Measurements from ENCODE around the gene RNU7-1. TPM values are rescaled to one million over a fixed set of nuclear protein-coding genes. Genes with fewer than 3 reads are reported as not detected.

Gene RNU7-1
- total RNA-seq, 6 experiments from 2014 or later = not detected

GRCh38 chr12:6914246-6914946, 29.2 kb upstream of the RNU7-1 start, which contains the start of gene ENO2:
TSS of gene ENO2 (plus strand) at chr12:6914580. CDS start at chr12:6915833, 1,253 bp downstream.
- Histone ChIP-seq H3K9me3 (no peaks in the 10 kb centered on the region), H3K4me3 (peak within 1 kb of the TSS; percentile 46 to 49 (median 47)), H3K27me3 (no peaks in the 10 kb centered on the region), H3K27ac (no peak within 1 kb of the TSS), H3K36me3 (no peaks in the 10 kb centered on the region), H3K4me1 (peaks cover 0 to 9% (median 0%) of the 10 kb centered on the region in 4 donors)
- no peak for TF ChIP-seq POLR2A (IDR thresholded peaks at IDR 0.05)
- TF ChIP-seq CTCF (IDR thresholded peaks at IDR 0.05) = no peak
- ATAC-seq (peak; percentile 65 to 88 (median 76)), DNase-seq (peak in 1 of 3 donors; percentile 82)
- intact Hi-C loops (cut with DNase I) = no loop called here
- under 1% methylated on average over 23 of the region's 68 CpGs for WGBS (ENCODE audit: insufficient coverage, low coverage, low lambda C conversion rate, missing lambda C conversion rate)

DNA sequence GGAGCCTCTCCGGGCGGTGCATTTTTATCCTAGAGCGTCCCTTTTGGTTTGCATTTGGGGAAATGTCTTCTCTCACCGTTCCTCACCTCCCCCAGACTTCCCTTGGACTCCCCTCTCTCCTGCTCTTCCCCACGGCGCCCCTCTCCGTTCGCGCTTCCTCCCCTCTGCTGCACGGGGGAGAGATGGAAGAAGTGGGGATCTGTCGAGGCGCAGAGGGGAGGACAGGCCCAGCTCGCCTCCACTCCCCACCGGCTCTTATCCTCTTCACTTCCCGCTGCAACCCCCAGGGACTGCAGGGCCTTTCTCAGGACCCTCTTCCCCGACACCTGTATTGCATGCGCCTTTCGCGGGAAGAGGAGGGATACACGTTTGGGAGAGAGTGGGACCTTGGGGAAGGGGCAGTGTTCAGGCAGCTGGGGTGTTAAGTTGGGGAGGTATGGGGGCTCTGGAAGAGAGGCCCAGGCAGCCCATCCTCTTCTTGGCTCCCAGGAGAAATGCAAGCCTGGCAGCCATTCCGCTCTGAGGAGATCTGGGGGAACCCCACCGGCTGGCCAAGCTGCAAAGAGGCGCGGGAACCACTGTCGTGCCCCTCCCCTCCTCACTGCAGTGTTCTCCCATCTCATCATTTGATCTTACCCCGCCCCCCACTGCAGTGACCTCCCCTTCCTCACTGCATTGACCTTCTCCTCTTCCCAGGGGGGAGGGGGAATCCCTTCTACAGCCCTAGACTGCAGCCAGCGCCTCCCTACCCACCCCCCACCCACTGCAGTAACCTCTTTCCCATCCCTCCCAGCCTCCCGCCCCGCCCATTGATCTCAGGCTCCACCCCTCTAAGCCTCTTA, 28.4 kb upstream of the RNU7-1 start:
- peaks cover 0 to 9% (median 0%) of the 10 kb centered on the region in 4 donors for H3K4me1 ChIP-seq
- no peak overlapping the region for H3K27ac ChIP-seq
- TF ChIP-seq CTCF (IDR thresholded peaks at IDR 0.05) = no peak
- TF ChIP-seq POLR2A (IDR thresholded peaks at IDR 0.05) = no peak
- peak in 1 of 4 donors; percentile 6 for ATAC-seq
- no peak for DNase-seq
- WGBS (ENCODE audit: insufficient coverage, low coverage, low lambda C conversion rate, missing lambda C conversion rate) = 15% methylated on average over 19 of the region's 29 CpGs
- H3K9me3 ChIP-seq = no peaks in the 10 kb centered on the region
- intact Hi-C loops (cut with DNase I) = no loop called here
- H3K27me3 ChIP-seq = no peaks in the 10 kb centered on the region
- no peaks in the 10 kb centered on the region for H3K36me3 ChIP-seq
- H3K4me3 ChIP-seq = peak overlapping the region; percentile 46 to 49 (median 47)

DNA sequence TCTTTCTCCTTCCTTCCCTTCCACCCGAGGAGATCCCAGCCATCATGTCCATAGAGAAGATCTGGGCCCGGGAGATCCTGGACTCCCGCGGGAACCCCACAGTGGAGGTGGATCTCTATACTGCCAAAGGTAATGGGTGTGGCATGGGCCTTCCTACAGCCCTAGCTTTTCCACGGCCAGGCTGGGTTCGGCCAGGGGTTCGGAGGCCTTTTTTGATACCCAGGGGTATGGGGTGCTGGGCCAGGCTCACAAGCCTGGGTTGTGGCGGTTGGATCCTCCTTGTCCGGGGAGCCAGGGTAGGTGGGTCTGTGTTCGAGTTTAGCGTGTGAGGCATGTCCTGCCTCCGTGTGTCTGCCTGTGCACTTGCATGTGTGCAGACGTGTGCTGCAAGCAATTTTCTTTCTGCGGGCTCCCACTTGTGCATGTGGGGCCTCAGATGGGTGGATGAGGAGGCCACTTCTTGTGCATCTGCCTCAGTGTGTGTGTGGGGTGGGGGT, 27.8 kb upstream of the RNU7-1 start:
- no peak for ATAC-seq
- intact Hi-C loops (cut with DNase I) = no loop called here

More for the DNA sequence above, 27.8 kb upstream of the RNU7-1 start:
- no peak for DNase-seq
- no peaks in the 10 kb centered on the region for H3K27me3 ChIP-seq
- H3K27ac ChIP-seq = no peak overlapping the region
- H3K9me3 ChIP-seq = no peaks in the 10 kb centered on the region
- TF ChIP-seq CTCF (IDR thresholded peaks at IDR 0.05) (no peak), POLR2A (IDR thresholded peaks at IDR 0.05) (no peak)
- WGBS (ENCODE audit: insufficient coverage, low coverage, low lambda C conversion rate, missing lambda C conversion rate) = 50% methylated on average over 9 of the region's 14 CpGs
- H3K36me3 ChIP-seq = no peaks in the 10 kb centered on the region
- peaks cover 0 to 9% (median 0%) of the 10 kb centered on the region in 4 donors for H3K4me1 ChIP-seq
- H3K4me3 ChIP-seq = no peak overlapping the region

Measured in right lobe of liver (tissue), 6 donors.